Endothelial cell of umbilical vein (primary cell): ENCODE measurements around the gene RGS7. TPM values are rescaled to one million over a fixed set of nuclear protein-coding genes. Genes with fewer than 3 reads are reported as not detected.

Experiments used
- BruUV-seq: library from RNA; stranded (reverse); fragments of 400-500 nt; replicated peaks from 2 replicates; lab custom pipeline; 2021; lab: Mats Ljungman, UMichigan
- CTCF ChIA-PET: fragments of 300-600, 350-600 bp; sonication (Branson Sonifier 250); formaldehyde crosslinking; loops from one replicate; lab custom pipeline; 2021; ENCODE audit warnings: antibody characterized with exemption, inconsistent platforms; lab: Charles Lee
- POLR2A ChIA-PET: fragments of 300-600, 350-600 bp; sonication (Branson Sonifier 250); formaldehyde crosslinking; loops from one replicate; lab custom pipeline; 2021; ENCODE audit warnings: antibody characterized with exemption, inconsistent platforms; lab: Charles Lee
- DNase-seq: peaks from one replicate; pipeline ENCODE4 v3.0.0-alpha.2; 2011; ENCODE audit warnings: low read depth, low spot score
- FAIRE-seq: peaks from 2 replicates; lab custom pipeline; 2011; peaks lifted over from hg19 to GRCh38; lab: Jason Lieb, UNC
- H2AFZ ChIP-seq: 2 replicates; pipeline ENCODE4 v1.6.0; 2012; ENCODE audit warnings: low read depth, low read length, control low read depth, inconsistent platforms
- H3K27ac ChIP-seq: 2 replicates; pipeline ENCODE4 v1.5.1; 2011; ENCODE audit warnings: low read depth, mild to moderate bottlenecking, control low read depth, low read length, moderate library complexity; ENCODE audit not compliant: insufficient read depth
- H3K27me3 ChIP-seq, 2 experiments: 2 replicates each; pipeline versions ENCODE4 v1.6.0 to v1.6.1; 2011; ENCODE audit warnings: low read length in 2 of 2, mixed read lengths in 1 of 2; ENCODE audit not compliant: control insufficient read depth in 2 of 2, insufficient read depth in 2 of 2
- H3K36me3 ChIP-seq, 2 experiments: 2 replicates in 1 of 2; 3 replicates in 1 of 2; pipeline ENCODE4 v1.5.1; 2011; ENCODE audit warnings: low read length in 2 of 2, mild to moderate bottlenecking in 1 of 2, moderate library complexity in 1 of 2; ENCODE audit not compliant: control insufficient read depth in 2 of 2, insufficient read depth in 2 of 2; ENCODE audit errors: extremely low read depth in 1 of 2
- H3K4me1 ChIP-seq: 3 replicates; pipeline ENCODE4 v1.5.1; 2011; ENCODE audit warnings: mild to moderate bottlenecking, low read length; ENCODE audit not compliant: control insufficient read depth, insufficient read depth; ENCODE audit errors: extremely low read depth
- H3K4me2 ChIP-seq: 2 replicates; pipeline ENCODE4 v1.6.1; 2011; ENCODE audit warnings: low read length, control low read depth, mixed read lengths; ENCODE audit not compliant: insufficient read depth
- H3K4me3 ChIP-seq, 3 experiments: fragments of 200-600 bp in 1 of 3; sonication (generic), shearing (Covaris generic) in 1 of 3; replicated peaks in 1 of 3; 2 replicates each; pipeline ENCODE4 v1.5.1; 2011 to 2016; ENCODE audit warnings: control low read depth in 3 of 3, low read length in 3 of 3, mild to moderate bottlenecking in 2 of 3, inconsistent platforms in 1 of 3, low read depth in 1 of 3, moderate library complexity in 1 of 3; ENCODE audit not compliant: insufficient read depth in 1 of 3
- H3K79me2 ChIP-seq: 2 replicates; pipeline ENCODE4 v1.6.0; 2012; ENCODE audit warnings: low read length, inconsistent platforms; ENCODE audit not compliant: control insufficient read depth, insufficient read depth
- H3K9ac ChIP-seq: replicated peaks from 2 replicates; pipeline ENCODE3; 2011; ENCODE audit warnings: low read length, control low read depth; ENCODE audit not compliant: insufficient read depth; ENCODE audit errors: extremely low read depth
- H3K9me1 ChIP-seq: replicated peaks from 3 replicates; pipeline ENCODE4 v1.6.0; 2011; ENCODE audit warnings: mild to moderate bottlenecking, low read length; ENCODE audit not compliant: control insufficient read depth, insufficient read depth; ENCODE audit errors: extremely low read depth
- H3K9me3 ChIP-seq: replicated peaks from 2 replicates; pipeline ENCODE4 v1.5.1; 2012; ENCODE audit warnings: low read length, inconsistent platforms; ENCODE audit not compliant: control insufficient read depth, insufficient read depth
- H4K20me1 ChIP-seq: replicated peaks from 2 replicates; pipeline ENCODE3; 2011; ENCODE audit warnings: mild to moderate bottlenecking, low read length; ENCODE audit not compliant: control insufficient read depth, insufficient read depth; ENCODE audit errors: extremely low read depth
- CTCF ChIP-seq, 2 donors: IDR thresholded peaks; 1 replicate in 1 of 2; 2 replicates in 1 of 2; pipeline ENCODE4 v1.5.1; 2011; ENCODE audit warnings: low read length in 2 of 2, mild to moderate bottlenecking in 2 of 2, moderate library complexity in 2 of 2, control low read depth in 1 of 2, inconsistent platforms in 1 of 2, low read depth in 1 of 2; ENCODE audit not compliant: insufficient read depth in 1 of 2; ENCODE audit errors: extremely low read depth in 1 of 2
- EZH2 ChIP-seq: IDR thresholded peaks from 2 replicates; pipeline ENCODE4 v1.6.1; 2012; ENCODE audit warnings: borderline replicate concordance, low read depth, mild to moderate bottlenecking, moderate library complexity, low read length, inconsistent platforms; ENCODE audit not compliant: severe bottlenecking
- FOS ChIP-seq: IDR thresholded peaks from 2 replicates; pipeline ENCODE4 v1.6.1; 2011; ENCODE audit warnings: mild to moderate bottlenecking, low read length, moderate library complexity, borderline replicate concordance; ENCODE audit not compliant: insufficient read depth
- GATA2 ChIP-seq: IDR thresholded peaks from 2 replicates; pipeline ENCODE4 v1.7.0; 2011; ENCODE audit warnings: low read depth, mild to moderate bottlenecking, moderate library complexity, mixed read lengths, low read length; ENCODE audit not compliant: insufficient read length, insufficient read depth
- JUN ChIP-seq: IDR thresholded peaks from 2 replicates; pipeline ENCODE4 v1.6.1; 2011; ENCODE audit warnings: borderline replicate concordance, low read depth; ENCODE audit not compliant: insufficient read length, insufficient read depth
- MAX ChIP-seq: IDR thresholded peaks from 2 replicates; pipeline ENCODE4 v1.6.1; 2011; ENCODE audit not compliant: insufficient read depth, insufficient read length
- MYC ChIP-seq: IDR thresholded peaks from one replicate; pipeline ENCODE4 v1.6.1; 2011; ENCODE audit warnings: mild to moderate bottlenecking, low read depth, low read length
- POLR2A ChIP-seq: IDR thresholded peaks from 2 replicates; pipeline ENCODE4 v1.6.1; 2012; ENCODE audit warnings: low read depth, mild to moderate bottlenecking, control low read depth, low read length
- POLR2AphosphoS5 ChIP-seq: IDR thresholded peaks from 2 replicates; pipeline ENCODE4 v1.6.1; 2012; ENCODE audit warnings: low read depth, mild to moderate bottlenecking, control low read depth, low read length, moderate library complexity; ENCODE audit not compliant: insufficient read depth
- dilution Hi-C: fragments of 300-500 bp; cut with MboI; formaldehyde crosslinking; loops from one replicate; pipeline ENCODE4 v1.15.0; 2019; ENCODE audit warnings: low sequenced_read_pairs; ENCODE audit not compliant: extremely low pct_ligation_motif_present
- intact Hi-C: fragments of 100-400 bp; cut with micrococcal nuclease; formaldehyde crosslinking; loops from one replicate; pipeline ENCODE4 v1.10.0; 2022
- polyA plus RNA-seq, 4 experiments: library from polyadenylated mRNA; depleted of rRNA in 3 of 4; stranded (reverse) in 3 of 4; unstranded in 1 of 4; fragments of >200 nt; gene quantifications; 2 replicates each; pipeline versions ENCODE4 v1.2.1 to v1.2.3, GENCODE V29; 2011 to 2012; ENCODE audit warnings: missing spikeins in 1 of 4
- total RNA-seq: library from RNA; stranded (reverse); gene quantifications from 2 replicates; pipeline ENCODE4 v1.2.3, GENCODE V29; 2021

Gene RGS7
- total and polyA plus RNA-seq, 2 donors (not counting 3 experiments of a cell fraction or from before 2014, with no cell fraction given): 0.43 to 0.44 TPM

- H3K36me3 ChIP-seq: no peaks in the 10 kb centered on the region
- H3K4me1 ChIP-seq: no peaks in the 10 kb centered on the region
- no peak for DNase-seq
- ChIA-PET CTCF (interaction anchor here (1.0 kb wide), 1 partner anchor 19 kb away, joined by 3 read pairs; no protein-coding TSS in a partner anchor), POLR2A (no interaction called here)
- dilution Hi-C loops (no loop called here), intact Hi-C loops (no loop called here)
- no peaks in the 10 kb centered on the region for H3K9me1 ChIP-seq
- no peaks in the 10 kb centered on the region for H4K20me1 ChIP-seq
- TF ChIP-seq POLR2A (no peak), EZH2 (no peak), MAX (no peak), POLR2AphosphoS5 (no peak), JUN (no peak), CTCF (IDR thresholded peaks at IDR 0.05; ENCODE audit: extremely low read depth in 1 of 2, insufficient read depth in 1 of 2, low read depth in 1 of 2, low read length in 2 of 2) (no peak), GATA2 (no peak), MYC (no peak), FOS (no peak)
- no peaks in the 10 kb centered on the region for H3K9me3 ChIP-seq
- H3K27me3 ChIP-seq: no peaks in the 10 kb centered on the region
- no peak overlapping the region for H2AFZ ChIP-seq
- no peak overlapping the region for H3K27ac ChIP-seq
- BruUV-seq: no TSS peak
- no peaks in the 10 kb centered on the region for H3K79me2 ChIP-seq
- no peak overlapping the region for H3K4me3 ChIP-seq
- H3K4me2 ChIP-seq: no peak overlapping the region
- no peak overlapping the region for H3K9ac ChIP-seq
- FAIRE-seq: no peak
Observed at GRCh38 chr1:241219449-241219848, 137.6 kb downstream of the RGS7 start.
